Breast epithelium (tissue), 4 donors: ENCODE data around the gene CYFIP1. TPM values are rescaled to one million over a fixed set of nuclear protein-coding genes. Genes with fewer than 3 reads are reported as not detected.
A peak's percentile ranks its signal among the peaks of the same experiment; 100 is the strongest.

Experiments
- DNase-seq, 2 donors: peaks; one replicate each; pipeline ENCODE4 v3.0.0-alpha.2; 2019; ENCODE audit warnings: low spot score in 2 of 2
- H3K27ac ChIP-seq, 2 donors: fragments of 200-600 bp; sonication (generic) in 1 of 2; one replicate each; pipeline ENCODE4 v1.5.1; 2016 to 2019; ENCODE audit warnings: mild to moderate bottlenecking in 1 of 2
- H3K27me3 ChIP-seq, 2 donors: fragments of 200-600 bp; sonication (generic) in 1 of 2; one replicate each; pipeline versions ENCODE4 v1.5.1 to v1.6.0; 2017 to 2019; ENCODE audit warnings: control low read depth in 1 of 2, mild to moderate bottlenecking in 1 of 2
- H3K36me3 ChIP-seq: fragments of 200-600 bp; one replicate; pipeline ENCODE4 v1.5.1; 2019
- H3K4me1 ChIP-seq, 2 donors: fragments of 200-600 bp; sonication (generic); one replicate each; pipeline ENCODE4 v1.5.1; 2016 to 2019; ENCODE audit warnings: control low read depth in 1 of 2
- H3K4me3 ChIP-seq, 3 donors: fragments of 200-600 bp; sonication (generic); 1 replicate in 2 of 3; 2 replicates in 1 of 3; pipeline ENCODE4 v1.5.1; 2016 to 2019; ENCODE audit warnings: mild to moderate bottlenecking in 3 of 3, moderate library complexity in 2 of 3
- H3K9me3 ChIP-seq, 2 donors: fragments of 200-600 bp; sonication (generic) in 1 of 2; one replicate each; pipeline ENCODE4 v1.5.1; 2016 to 2019; ENCODE audit warnings: control low read depth in 1 of 2
- POLR2A ChIP-seq: fragments of 450-650 bp; IDR thresholded peaks from one replicate; pipeline ENCODE4 v1.6.1; 2016; ENCODE audit warnings: antibody characterized with exemption, mild to moderate bottlenecking, moderate library complexity
- POLR2AphosphoS5 ChIP-seq, 3 donors: sonication (generic); formaldehyde crosslinking; IDR thresholded peaks; one replicate each; pipeline ENCODE4 v1.6.1; 2017; ENCODE audit warnings: antibody characterized with exemption in 3 of 3
- intact Hi-C: fragments of 100-400 bp; cut with DNase I; formaldehyde crosslinking; loops from one replicate; pipeline ENCODE4 v1.15.1; 2023; ENCODE audit warnings: low total_unique reads
- total RNA-seq, 3 donors: library from RNA; depleted of rRNA; stranded (reverse); fragments of >200 nt; gene quantifications; one replicate each; pipeline ENCODE4 v1.1.0, GENCODE V29; 2016
- TF ChIP-seq, protein P1 (sequence below), 3 donors: fragments of 450-650 bp; IDR thresholded peaks; one replicate each; pipeline ENCODE4 v1.5.1; 2016 to 2017; ENCODE audit warnings: antibody characterized with exemption in 3 of 3, mild to moderate bottlenecking in 3 of 3, moderate library complexity in 3 of 3

Gene CYFIP1
- total RNA-seq, 3 donors from 2014 or later, result 97.9 to 128 (median 124) TPM

DNA sequence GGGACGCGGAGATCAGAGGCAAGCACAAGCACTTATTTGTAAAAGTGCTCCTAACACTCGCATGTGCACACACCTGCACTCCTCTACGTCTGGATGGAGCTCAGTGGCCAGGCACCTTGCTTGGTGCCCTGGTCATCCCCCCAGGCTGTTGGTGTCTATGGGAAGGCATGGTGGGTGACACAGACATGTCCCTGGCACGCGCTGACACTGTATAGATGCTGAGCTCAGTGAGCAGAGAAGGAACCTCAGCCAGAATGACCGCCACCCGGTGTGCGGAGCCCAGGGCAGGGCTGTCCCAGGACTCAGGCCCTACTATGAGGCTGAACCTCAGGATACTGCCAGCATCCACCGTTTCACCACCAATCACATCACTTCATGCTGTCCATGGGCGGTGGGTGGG is 77.2 kb downstream of the CYFIP1 start:
- Histone ChIP-seq H3K9me3 (no peaks in the 10 kb centered on the region), H3K27me3 (no peaks in the 10 kb centered on the region), H3K36me3 (peaks cover 7% of the 10 kb centered on the region), H3K4me1 (no peaks in the 10 kb centered on the region), H3K27ac (no peak overlapping the region), H3K4me3 (no peak overlapping the region)
- intact Hi-C loops, result no loop called here
- DNase-seq, result no peak
- TF ChIP-seq, protein P1, sequence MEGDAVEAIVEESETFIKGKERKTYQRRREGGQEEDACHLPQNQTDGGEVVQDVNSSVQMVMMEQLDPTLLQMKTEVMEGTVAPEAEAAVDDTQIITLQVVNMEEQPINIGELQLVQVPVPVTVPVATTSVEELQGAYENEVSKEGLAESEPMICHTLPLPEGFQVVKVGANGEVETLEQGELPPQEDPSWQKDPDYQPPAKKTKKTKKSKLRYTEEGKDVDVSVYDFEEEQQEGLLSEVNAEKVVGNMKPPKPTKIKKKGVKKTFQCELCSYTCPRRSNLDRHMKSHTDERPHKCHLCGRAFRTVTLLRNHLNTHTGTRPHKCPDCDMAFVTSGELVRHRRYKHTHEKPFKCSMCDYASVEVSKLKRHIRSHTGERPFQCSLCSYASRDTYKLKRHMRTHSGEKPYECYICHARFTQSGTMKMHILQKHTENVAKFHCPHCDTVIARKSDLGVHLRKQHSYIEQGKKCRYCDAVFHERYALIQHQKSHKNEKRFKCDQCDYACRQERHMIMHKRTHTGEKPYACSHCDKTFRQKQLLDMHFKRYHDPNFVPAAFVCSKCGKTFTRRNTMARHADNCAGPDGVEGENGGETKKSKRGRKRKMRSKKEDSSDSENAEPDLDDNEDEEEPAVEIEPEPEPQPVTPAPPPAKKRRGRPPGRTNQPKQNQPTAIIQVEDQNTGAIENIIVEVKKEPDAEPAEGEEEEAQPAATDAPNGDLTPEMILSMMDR (IDR thresholded peaks at IDR 0.05), result no peak
- no peak for TF ChIP-seq POLR2AphosphoS5 (IDR thresholded peaks at IDR 0.05)

DNA sequence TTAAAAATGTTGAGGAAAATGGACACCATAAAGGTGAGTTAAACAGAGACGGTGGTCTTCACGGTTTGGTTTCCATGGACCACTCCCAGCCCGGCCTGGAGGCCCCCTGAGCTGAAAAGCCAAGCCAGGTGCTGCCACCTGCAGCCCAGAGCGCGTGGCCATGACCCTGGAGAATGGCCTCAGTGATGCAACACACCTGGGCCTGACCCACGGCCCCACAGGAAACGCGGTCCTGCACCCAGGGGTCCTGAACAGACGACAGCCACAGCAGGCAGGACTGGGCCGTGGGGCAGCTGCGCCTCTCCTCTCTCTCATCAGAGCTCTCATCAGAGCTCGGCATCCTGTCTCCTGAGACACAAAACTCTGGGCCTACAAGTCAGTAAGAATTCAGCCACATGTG is 77.6 kb downstream of the CYFIP1 start:
- TF ChIP-seq POLR2AphosphoS5 (IDR thresholded peaks at IDR 0.05), result no peak
- TF ChIP-seq, protein P1 (IDR thresholded peaks at IDR 0.05), result no peak
- no peak for TF ChIP-seq POLR2A
- H3K4me3 ChIP-seq, result no peak overlapping the region
- no peaks in the 10 kb centered on the region for H3K9me3 ChIP-seq

DNA sequence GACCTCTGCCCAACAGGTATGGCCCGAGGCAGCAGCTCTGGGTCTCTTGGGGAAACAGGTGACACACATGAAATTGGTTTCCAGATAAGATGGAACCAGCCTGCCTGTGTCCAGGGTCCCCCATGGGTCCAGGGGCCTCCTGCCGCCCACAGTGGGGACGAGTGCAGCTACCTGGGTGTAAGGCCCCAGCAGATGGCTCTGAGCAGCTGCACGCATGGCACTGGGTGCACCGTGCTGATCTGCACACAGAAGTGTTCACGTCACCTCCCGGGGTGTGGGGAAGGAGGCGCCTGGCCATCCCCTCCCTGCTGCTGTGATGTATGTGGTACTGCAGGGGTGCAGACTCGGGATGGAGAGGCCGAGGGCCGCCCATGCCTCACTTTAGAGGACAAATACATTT is 78.1 kb downstream of the CYFIP1 start:
- H3K36me3 ChIP-seq, result no peaks in the 10 kb centered on the region
- DNase-seq, result no peak

More for the DNA sequence above, 77.6 kb downstream of the CYFIP1 start:
- H3K36me3 ChIP-seq, result peaks cover 3% of the 10 kb centered on the region
- no peaks in the 10 kb centered on the region for H3K27me3 ChIP-seq
- intact Hi-C loops, result no loop called here
- H3K27ac ChIP-seq, result no peak overlapping the region
- H3K4me1 ChIP-seq, result no peaks in the 10 kb centered on the region
- no peak for DNase-seq

DNA sequence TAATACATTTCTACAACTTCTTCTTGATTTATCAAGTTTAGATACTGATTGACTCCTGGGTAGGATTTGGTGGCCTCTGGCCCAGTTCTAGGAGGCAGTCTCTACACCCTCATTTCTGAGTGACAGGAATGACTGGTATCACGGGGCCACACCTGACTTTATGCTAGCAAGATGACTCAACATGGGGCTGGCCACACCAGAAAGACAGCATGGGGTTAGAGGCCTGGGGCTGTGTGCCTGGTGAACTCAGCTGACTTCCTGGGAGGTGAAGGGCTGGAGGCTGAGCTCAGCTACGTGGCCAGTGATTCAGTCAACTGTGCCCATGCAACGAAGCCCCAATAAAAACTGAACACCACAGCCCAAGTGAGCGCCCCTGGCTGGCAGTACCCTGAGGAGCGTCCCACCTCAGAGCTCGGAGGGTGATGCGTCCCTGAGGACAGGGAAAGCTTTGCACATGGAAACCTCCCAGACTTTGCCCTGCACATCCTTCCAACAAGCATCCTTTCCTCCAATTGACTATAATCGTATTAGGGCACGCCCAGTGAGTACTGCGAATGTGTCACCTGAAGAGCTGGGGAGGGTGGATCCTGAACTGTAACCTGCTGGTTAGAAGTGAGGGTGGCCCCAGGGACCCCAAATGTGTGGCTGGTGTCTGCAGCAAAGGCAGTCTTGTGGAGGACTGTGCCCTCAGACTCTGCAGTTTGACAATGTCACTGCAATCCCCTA is 84.5 kb downstream of the CYFIP1 start:
- peaks cover 5% of the 10 kb centered on the region for H3K36me3 ChIP-seq
- intact Hi-C loops, result no loop called here
- H3K27ac ChIP-seq, result peak overlapping the region in 1 of 2 donors; percentile 25
- peak in 1 of 2 donors; percentile 61 for DNase-seq
- H3K4me1 ChIP-seq, result no peaks in the 10 kb centered on the region
- no peaks in the 10 kb centered on the region for H3K9me3 ChIP-seq
- no peaks in the 10 kb centered on the region for H3K27me3 ChIP-seq
- TF ChIP-seq POLR2AphosphoS5 (IDR thresholded peaks at IDR 0.05), result no peak
- no peak for TF ChIP-seq POLR2A
- TF ChIP-seq, protein P1 (IDR thresholded peaks at IDR 0.05), result no peak
- H3K4me3 ChIP-seq, result no peak overlapping the region

More for the DNA sequence above, 78.1 kb downstream of the CYFIP1 start:
- intact Hi-C loops, result no loop called here
- Histone ChIP-seq H3K9me3 (no peaks in the 10 kb centered on the region), H3K27me3 (no peaks in the 10 kb centered on the region), H3K4me1 (no peaks in the 10 kb centered on the region), H3K4me3 (no peak overlapping the region), H3K27ac (no peak overlapping the region)
- TF ChIP-seq POLR2A (no peak), POLR2AphosphoS5 (IDR thresholded peaks at IDR 0.05) (no peak)
- TF ChIP-seq, protein P1 (IDR thresholded peaks at IDR 0.05), result no peak

DNA sequence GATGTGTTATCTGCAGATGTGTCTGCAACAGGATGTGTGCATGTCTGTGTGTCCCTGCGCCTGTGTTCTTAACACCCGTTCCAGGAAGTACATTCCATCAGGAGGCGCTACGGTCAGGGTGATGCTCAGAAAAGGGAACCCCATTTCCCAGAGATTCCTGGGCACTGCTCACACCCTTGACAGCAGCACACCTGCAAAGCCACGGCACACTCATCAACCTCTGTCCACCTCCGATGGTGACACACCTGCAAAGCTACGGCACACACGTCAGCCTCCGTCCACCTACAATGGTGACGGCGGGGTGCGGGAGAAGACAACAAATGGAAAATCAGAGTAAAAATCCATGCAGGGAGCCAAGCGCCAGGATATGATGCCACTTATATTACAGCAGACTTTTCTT is 86.3 kb downstream of the CYFIP1 start:
- Histone ChIP-seq H3K9me3 (no peaks in the 10 kb centered on the region), H3K27me3 (no peaks in the 10 kb centered on the region), H3K4me3 (no peak overlapping the region), H3K27ac (no peak overlapping the region), H3K36me3 (peaks cover 5% of the 10 kb centered on the region), H3K4me1 (no peaks in the 10 kb centered on the region)
- TF ChIP-seq, protein P1 (IDR thresholded peaks at IDR 0.05), result no peak
- no peak for TF ChIP-seq POLR2AphosphoS5 (IDR thresholded peaks at IDR 0.05)
- no peak for TF ChIP-seq POLR2A
- DNase-seq, result no peak
- intact Hi-C loops, result no loop called here
